Stimulated activated CD8-positive, alpha-beta memory T cell treated with anti-CD3 and anti-CD28 coated beads, Interleukin-4, amount 100 ng/mL, for 4 hours (primary cell): ENCODE measurements around the gene RXFP4.
A peak's percentile ranks its signal among the peaks of the same experiment; 100 is the strongest.
"Not testable (repeated sequence)": the region's sequence is repeated elsewhere in the genome, so short reads cannot be mapped to it uniquely, and the experiment has no call there.

Source experiments
- DNase-seq, 2 donors: peaks; one replicate each; pipeline ENCODE4 v3.0.0-alpha.2; 2020; ENCODE audit warnings: low read depth in 2 of 2, low spot score in 1 of 2

The RXFP4 gene

GRCh38 chr1:155929057-155929456 lies 12.4 kb upstream of the RXFP4 start:
- no peak for DNase-seq

- not testable (repeated sequence) for DNase-seq
Observed at GRCh38 chr1:155930725-155931124, 10.7 kb upstream of the RXFP4 start.

- no peak for DNase-seq
Observed at GRCh38 chr1:155931332-155932038, 10.0 kb upstream of the RXFP4 start.

- DNase-seq = no peak
Observed at GRCh38 chr1:155932081-155932480, 9.4 kb upstream of the RXFP4 start.

GRCh38 chr1:155932487-155932886 lies 9.0 kb upstream of the RXFP4 start:
- no peak for DNase-seq

GRCh38 chr1:155933591-155934096 lies 7.8 kb upstream of the RXFP4 start:
- no peak for DNase-seq

- DNase-seq = peak; percentile 81 to 88
Observed at GRCh38 chr1:155934097-155934935, 7.1 kb upstream of the RXFP4 start, which contains the start of gene KHDC4. Gene KHDC4 (minus strand): TSS chr1:155934413. CDS start chr1:155934373, 40 bp downstream.

- no peak for DNase-seq
Observed at GRCh38 chr1:155934936-155935590, 6.4 kb upstream of the RXFP4 start.

- no peak for DNase-seq
Observed at GRCh38 chr1:155938220-155938627, 3.2 kb upstream of the RXFP4 start.

GRCh38 chr1:155940482-155940992 lies 901 bp upstream of the RXFP4 start:
- no peak for DNase-seq

GRCh38 chr1:155941845-155942531 lies 550 bp downstream of the RXFP4 start:
- no peak for DNase-seq

GRCh38 chr1:155942578-155943141 lies 1.2 kb downstream of the RXFP4 start:
- no peak for DNase-seq

- no peak for DNase-seq
Observed at GRCh38 chr1:155944444-155944799, 3.0 kb downstream of the RXFP4 start.

GRCh38 chr1:155946633-155947219 lies 5.3 kb downstream of the RXFP4 start:
- no peak for DNase-seq

GRCh38 chr1:155947292-155947691 lies 5.9 kb downstream of the RXFP4 start:
- DNase-seq = no peak

GRCh38 chr1:155947741-155948140 lies 6.3 kb downstream of the RXFP4 start:
- no peak for DNase-seq

GRCh38 chr1:155950829-155951228 lies 9.4 kb downstream of the RXFP4 start:
- no peak for DNase-seq

GRCh38 chr1:155951753-155952504 lies 10.5 kb downstream of the RXFP4 start:
- no peak for DNase-seq

GRCh38 chr1:155952505-155952890 lies 11.1 kb downstream of the RXFP4 start:
- no peak for DNase-seq
